Skeletal muscle cell (primary cell): ENCODE measurements around the gene TBC1D16.
A peak's percentile ranks its signal among the peaks of the same experiment; 100 is the strongest.
"Not testable (repeated sequence)": the region's sequence is repeated elsewhere in the genome, so short reads cannot be mapped to it uniquely, and the experiment has no call there.

Source experiments
- DNase-seq: peaks from one replicate; pipeline ENCODE4 v3.0.0-alpha.2; 2010; ENCODE audit warnings: low read depth
- H3K4me3 ChIP-seq: 2 replicates; pipeline ENCODE4 v1.5.1; 2011; ENCODE audit warnings: low read depth, mild to moderate bottlenecking, control low read depth, low read length, moderate library complexity

Gene TBC1D16

GRCh38 chr17:80008383-80008840 is 27.3 kb downstream of the TBC1D16 start:
- no peak overlapping the region for H3K4me3 ChIP-seq
- no peak for DNase-seq

GRCh38 chr17:80007939-80008338 is 27.7 kb downstream of the TBC1D16 start:
- H3K4me3 ChIP-seq, result no peak overlapping the region
- no peak for DNase-seq

- H3K4me3 ChIP-seq, result no peak overlapping the region
- DNase-seq, result no peak
Measured at GRCh38 chr17:80006811-80007752, 28.6 kb downstream of the TBC1D16 start.

GRCh38 chr17:80006339-80006720 is 29.3 kb downstream of the TBC1D16 start:
- no peak overlapping the region for H3K4me3 ChIP-seq
- DNase-seq, result no peak

GRCh38 chr17:80005360-80006338 is 30.0 kb downstream of the TBC1D16 start:
- no peak overlapping the region for H3K4me3 ChIP-seq
- no peak for DNase-seq

GRCh38 chr17:80003969-80004368 is 31.7 kb downstream of the TBC1D16 start:
- no peak overlapping the region for H3K4me3 ChIP-seq

GRCh38 chr17:80002690-80003490 is 32.8 kb downstream of the TBC1D16 start:
- no peak for DNase-seq
- no peak overlapping the region for H3K4me3 ChIP-seq

More at GRCh38 chr17:80003969-80004368, 31.7 kb downstream of the TBC1D16 start:
- DNase-seq, result no peak

GRCh38 chr17:80002070-80002641 is 33.5 kb downstream of the TBC1D16 start:
- no peak overlapping the region for H3K4me3 ChIP-seq
- DNase-seq, result no peak

GRCh38 chr17:80000981-80001775 is 34.5 kb downstream of the TBC1D16 start:
- DNase-seq, result no peak

GRCh38 chr17:80000136-80000535 is 35.5 kb downstream of the TBC1D16 start:
- H3K4me3 ChIP-seq, result no peak overlapping the region
- no peak for DNase-seq

More at GRCh38 chr17:80000981-80001775, 34.5 kb downstream of the TBC1D16 start:
- H3K4me3 ChIP-seq, result no peak overlapping the region

- H3K4me3 ChIP-seq, result no peak overlapping the region
- no peak for DNase-seq
Measured at GRCh38 chr17:79997011-79997660, 38.5 kb downstream of the TBC1D16 start.

- no peak overlapping the region for H3K4me3 ChIP-seq
- DNase-seq, result no peak
Measured at GRCh38 chr17:79996291-79996690, 39.4 kb downstream of the TBC1D16 start.

- H3K4me3 ChIP-seq, result no peak overlapping the region
- no peak for DNase-seq
Measured at GRCh38 chr17:79995696-79996095, 40.0 kb downstream of the TBC1D16 start.

- no peak for DNase-seq
- no peak overlapping the region for H3K4me3 ChIP-seq
Measured at GRCh38 chr17:79994602-79995001, 41.1 kb downstream of the TBC1D16 start.

GRCh38 chr17:79994228-79994569 is 41.5 kb downstream of the TBC1D16 start:
- not testable (repeated sequence) for DNase-seq, H3K4me3 ChIP-seq

- H3K4me3 ChIP-seq, result no peak overlapping the region
- DNase-seq, result peak; percentile 96
Measured at GRCh38 chr17:79993390-79994227, 42.1 kb downstream of the TBC1D16 start.
